ENCODE data around the gene ZCCHC10. TPM values are rescaled to one million over a fixed set of nuclear protein-coding genes. Genes with fewer than 3 reads are reported as not detected.

ZCCHC10 gene
- total and polyA plus RNA-seq, 10 of the 15 experiments (the other 5 are each of a cell fraction or from before 2014, with no cell fraction given) = 16.8 to 117 (median 53.5) TPM

DNA sequence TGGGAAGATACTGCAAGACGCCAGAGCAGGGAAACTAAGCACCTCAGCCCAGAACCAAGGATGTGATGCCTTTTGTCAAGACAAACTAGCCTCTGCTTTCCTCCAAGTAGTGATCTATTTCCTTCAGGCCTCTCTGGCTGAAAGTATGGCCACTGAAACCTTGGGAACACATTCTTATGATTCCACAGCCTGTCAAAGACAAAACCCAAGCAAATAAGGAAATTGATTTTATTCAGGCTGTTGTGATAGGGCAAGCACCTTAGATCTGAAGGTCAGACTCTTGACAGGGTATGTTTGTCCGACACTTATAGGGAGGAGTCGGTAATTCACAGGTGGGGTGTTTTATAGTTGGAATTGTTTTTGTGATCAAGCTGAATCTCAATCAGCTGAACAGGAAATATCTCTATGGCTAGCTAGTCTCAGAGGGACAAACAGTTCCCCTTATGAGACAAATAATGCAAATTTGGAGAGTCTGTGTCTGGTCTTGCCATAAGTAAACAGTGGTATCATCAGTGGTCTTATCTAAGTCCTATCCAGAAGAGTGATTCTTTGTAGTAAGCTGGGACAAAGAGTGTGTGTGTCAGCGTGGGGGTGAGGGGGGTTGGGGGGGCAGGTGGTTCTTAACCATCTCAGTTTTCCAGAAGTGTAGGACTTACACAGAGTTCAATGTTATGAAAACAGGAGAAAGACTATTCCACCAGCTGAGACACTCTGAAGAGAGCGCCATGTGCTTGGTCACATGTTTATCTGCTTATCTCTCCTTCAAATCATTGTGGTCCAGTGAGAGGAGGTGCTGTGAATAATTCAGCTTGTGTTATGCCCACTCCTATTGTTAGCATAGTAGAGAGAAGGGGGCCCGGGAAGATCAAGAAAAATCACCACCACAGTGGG, 6.7 kb upstream of the ZCCHC10 start:
- Histone ChIP-seq H3K36me3 (ENCODE audit: control insufficient read depth in 2 of 2, insufficient read depth in 2 of 2, low read length in 1 of 2) (no peaks in the 10 kb centered on the region), H3K79me2 (ENCODE audit: control insufficient read depth, insufficient read depth, low read length) (no peaks in the 10 kb centered on the region), H3K4me3 (no peak overlapping the region), H3K4me1 (ENCODE audit: control insufficient read depth, insufficient read depth, low read length) (peaks cover 11% of the 10 kb centered on the region), H3K4me2 (ENCODE audit: control insufficient read depth, insufficient read depth) (peak overlapping the region; percentile 11; the same call in 1 of the 2 replicates), H4K20me1 (ENCODE audit: control insufficient read depth, insufficient read depth) (no peaks in the 10 kb centered on the region), H3K27ac (ENCODE audit: control insufficient read depth, insufficient read depth) (no peak overlapping the region), H3K27me3 (replicated peaks in 1 of 2; ENCODE audit: control insufficient read depth in 2 of 2, insufficient read depth in 2 of 2, low read length in 1 of 2) (no peaks in the 10 kb centered on the region), H3K9ac (ENCODE audit: control insufficient read depth, insufficient read depth, low read length) (no peak overlapping the region), H2AFZ (ENCODE audit: control insufficient read depth, low read depth, low read length) (peak overlapping the region; percentile 62), H3K9me3 (replicated peaks; ENCODE audit: control insufficient read depth, insufficient read depth, low read length) (no peaks in the 10 kb centered on the region)
- FAIRE-seq (no peak), DNase-seq (ENCODE audit: low read depth, low spot score) (no peak), ATAC-seq (peak; percentile 87)
- BruUV-seq (replicated peaks) = no TSS peak
- in situ Hi-C loops (cut with MboI) = no loop called here
- intact Hi-C loops (cut with micrococcal nuclease; ENCODE audit: unreplicated experiment) = no loop called here
- ChIA-PET CTCF (interaction anchor here (0.5 to 1.0 kb wide), 3 partner anchors 10 to 62 kb away, joined by 3 to 4 read pairs (median 3); no protein-coding TSS in a partner anchor), RAD21 (ENCODE audit: unreplicated experiment) (interaction anchor here (0.6 to 1.2 kb wide), 2 partner anchors 72 to 622 kb away, joined by 3 to 4 read pairs; no protein-coding TSS in a partner anchor), SMC1A (ENCODE audit: uncharacterized antibody, unreplicated experiment) (interaction anchor here (0.6 to 1.1 kb wide), 4 partner anchors 8 to 170 kb away, joined by 3 to 5 read pairs (median 3); no protein-coding TSS in a partner anchor), POLR2A (interaction anchor here (0.5 to 2.2 kb wide), 6 partner anchors 9 to 113 kb away, joined by 3 to 21 read pairs (median 4); partner anchors contain the start of gene HSPA4)
- 37% methylated on average over 6 of the region's 6 CpGs for WGBS (ENCODE audit: insufficient coverage, insufficient replicate concordance, low lambda C conversion rate, missing lambda C conversion rate)
- TF ChIP-seq CREB1 (IDR thresholded peaks at IDR 0.05; ENCODE audit: low read depth) (no peak), SMAD1 (IDR thresholded peaks at IDR 0.05; ENCODE audit: low read depth, partially characterized antibody) (no peak), MAX (IDR thresholded peaks at IDR 0.05; ENCODE audit: low read depth, low read length) (peak; percentile 47; the same call in 1 of the 2 replicates), EP300 (IDR thresholded peaks at IDR 0.05; ENCODE audit: borderline replicate concordance in 1 of 2, control insufficient read depth in 1 of 2, low read depth in 2 of 2, low read length in 2 of 2) (no peak), STAT1 (conservative IDR thresholded peaks at IDR 0.05) (no peak), RAD21 (IDR thresholded peaks at IDR 0.05; ENCODE audit: insufficient read depth, low read depth, low read length) (no peak), SIN3A (IDR thresholded peaks at IDR 0.05; ENCODE audit: low read depth, low read length) (no peak), MXI1 (IDR thresholded peaks at IDR 0.05; ENCODE audit: low read depth, low read length) (peak; percentile 18; the same call in 1 of the 2 replicates), RCOR1 (conservative IDR thresholded peaks at IDR 0.05; ENCODE audit: low read depth, low read length) (no peak), SPI1 (IDR thresholded peaks at IDR 0.05; ENCODE audit: borderline replicate concordance, insufficient read depth, low read depth, low read length) (0 out of 2 replicates have a peak, but pooled peaks have one; percentile 4), RAD51 (IDR thresholded peaks at IDR 0.05) (peak; percentile 89), HCFC1 (IDR thresholded peaks at IDR 0.05; ENCODE audit: low read length) (no peak), RB1 (IDR thresholded peaks at IDR 0.05; ENCODE audit: borderline replicate concordance) (no peak), CHD4 (IDR thresholded peaks at IDR 0.05) (no peak), ZNF687 (IDR thresholded peaks at IDR 0.05) (peak; percentile 16; the same call in 1 of the 2 replicates), BCL11A (IDR thresholded peaks at IDR 0.05; ENCODE audit: low read depth, low read length) (no peak)
- TF ChIP-seq, protein P1, sequence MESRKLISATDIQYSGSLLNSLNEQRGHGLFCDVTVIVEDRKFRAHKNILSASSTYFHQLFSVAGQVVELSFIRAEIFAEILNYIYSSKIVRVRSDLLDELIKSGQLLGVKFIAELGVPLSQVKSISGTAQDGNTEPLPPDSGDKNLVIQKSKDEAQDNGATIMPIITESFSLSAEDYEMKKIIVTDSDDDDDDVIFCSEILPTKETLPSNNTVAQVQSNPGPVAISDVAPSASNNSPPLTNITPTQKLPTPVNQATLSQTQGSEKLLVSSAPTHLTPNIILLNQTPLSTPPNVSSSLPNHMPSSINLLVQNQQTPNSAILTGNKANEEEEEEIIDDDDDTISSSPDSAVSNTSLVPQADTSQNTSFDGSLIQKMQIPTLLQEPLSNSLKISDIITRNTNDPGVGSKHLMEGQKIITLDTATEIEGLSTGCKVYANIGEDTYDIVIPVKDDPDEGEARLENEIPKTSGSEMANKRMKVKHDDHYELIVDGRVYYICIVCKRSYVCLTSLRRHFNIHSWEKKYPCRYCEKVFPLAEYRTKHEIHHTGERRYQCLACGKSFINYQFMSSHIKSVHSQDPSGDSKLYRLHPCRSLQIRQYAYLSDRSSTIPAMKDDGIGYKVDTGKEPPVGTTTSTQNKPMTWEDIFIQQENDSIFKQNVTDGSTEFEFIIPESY (IDR thresholded peaks at IDR 0.05) = no peak
